Ascending aorta (tissue), 2 donors: ENCODE data around the gene ANXA9. TPM values are rescaled to one million over a fixed set of nuclear protein-coding genes. Genes with fewer than 3 reads are reported as not detected.

ENCODE experiments used
- DNase-seq, 2 donors: peaks; one replicate each; pipeline ENCODE4 v3.0.0-alpha.2; 2019; ENCODE audit warnings: low spot score in 2 of 2
- H3K27ac ChIP-seq, 2 donors: fragments of 200-600 bp; sonication (generic); one replicate each; pipeline ENCODE4 v1.5.1; 2016 to 2017; ENCODE audit warnings: mild to moderate bottlenecking in 1 of 2
- H3K27me3 ChIP-seq: fragments of 200-600 bp; sonication (generic); one replicate; pipeline ENCODE4 v1.5.1; 2017
- H3K36me3 ChIP-seq, 2 donors: fragments of 200-600 bp; sonication (generic); one replicate each; pipeline ENCODE4 v1.5.1; 2016
- H3K4me1 ChIP-seq, 2 donors: fragments of 200-600 bp; sonication (generic); one replicate each; pipeline ENCODE4 v1.5.1; 2016 to 2017; ENCODE audit warnings: mild to moderate bottlenecking in 1 of 2
- H3K4me3 ChIP-seq, 2 donors: fragments of 200-600 bp; sonication (generic); one replicate each; pipeline ENCODE4 v1.5.1; 2016 to 2017; ENCODE audit warnings: mild to moderate bottlenecking in 1 of 2
- H3K9me3 ChIP-seq, 2 donors: fragments of 200-600 bp; sonication (generic); one replicate each; pipeline ENCODE4 v1.5.1; 2016
- CTCF ChIP-seq, 3 experiments: fragments of 200-600 bp in 2 of 3; fragments of 450-650 bp in 1 of 3; sonication (generic) in 2 of 3; IDR thresholded peaks; one replicate each; pipeline ENCODE4 v1.5.1; 2016 to 2019; ENCODE audit warnings: antibody characterized with exemption in 3 of 3, mild to moderate bottlenecking in 1 of 3, moderate library complexity in 1 of 3
- intact Hi-C: fragments of 100-400 bp; cut with DNase I; formaldehyde crosslinking; loops from one replicate; pipeline ENCODE4 v1.15.1; 2023
- total RNA-seq: library from RNA; depleted of rRNA; stranded (reverse); fragments of >200 nt; gene quantifications from one replicate; pipeline ENCODE4 v1.1.0, GENCODE V29; 2016

The ANXA9 gene, protein sequence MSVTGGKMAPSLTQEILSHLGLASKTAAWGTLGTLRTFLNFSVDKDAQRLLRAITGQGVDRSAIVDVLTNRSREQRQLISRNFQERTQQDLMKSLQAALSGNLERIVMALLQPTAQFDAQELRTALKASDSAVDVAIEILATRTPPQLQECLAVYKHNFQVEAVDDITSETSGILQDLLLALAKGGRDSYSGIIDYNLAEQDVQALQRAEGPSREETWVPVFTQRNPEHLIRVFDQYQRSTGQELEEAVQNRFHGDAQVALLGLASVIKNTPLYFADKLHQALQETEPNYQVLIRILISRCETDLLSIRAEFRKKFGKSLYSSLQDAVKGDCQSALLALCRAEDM
- not detected for total RNA-seq

DNA sequence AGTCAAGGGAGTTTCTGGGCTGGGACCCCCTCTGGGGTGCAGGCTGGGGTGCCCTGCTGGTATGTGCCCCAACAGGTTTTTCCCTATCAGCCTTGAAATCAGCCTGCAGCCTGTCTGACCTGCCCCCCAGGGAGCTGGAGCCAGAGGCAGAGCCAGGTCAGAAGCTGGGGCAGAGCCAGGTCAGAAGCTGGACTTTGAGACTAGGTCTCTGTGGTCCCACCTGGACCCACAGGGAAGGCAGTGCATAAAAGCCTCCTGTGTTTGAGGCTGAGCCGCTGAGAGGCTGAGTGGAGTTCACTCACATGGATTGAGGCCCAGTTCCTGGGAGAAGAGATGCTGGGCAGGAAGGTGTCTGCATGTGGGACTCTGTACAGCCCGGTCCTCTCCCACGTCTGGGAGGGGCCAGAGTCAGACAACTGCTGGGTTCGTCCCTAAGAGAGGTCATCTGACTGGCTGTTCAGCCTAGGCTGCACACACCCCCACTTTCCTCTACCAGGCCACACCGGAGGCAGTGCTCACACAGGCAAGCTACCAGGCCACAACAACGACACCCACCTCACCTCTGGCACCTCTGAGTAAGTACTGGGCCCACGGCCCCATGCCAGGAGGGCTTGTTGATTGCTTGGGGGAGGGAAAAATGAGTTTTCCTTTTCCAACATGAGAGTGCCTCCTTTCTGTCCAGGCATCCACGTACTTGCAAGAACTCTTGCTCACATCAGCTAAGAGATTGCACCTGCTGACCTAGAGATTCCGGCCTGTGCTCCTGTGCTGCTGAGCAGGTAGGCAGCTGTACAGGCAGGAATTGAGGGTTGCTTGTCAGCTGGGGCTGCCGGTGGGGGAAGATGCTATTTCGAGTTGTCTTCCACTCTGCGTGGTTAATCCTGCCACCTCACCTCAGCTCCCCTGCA lies at the start of gene ANXA9:
Gene ANXA9, plus strand, starts transcription at position 488 of the 908 bp plus-strand sequence. CDS start 814 bp downstream, outside the sequence.
- no peaks in the 10 kb centered on the region for H3K27me3 ChIP-seq
- H3K4me1 ChIP-seq = peaks cover 9 to 25% of the 10 kb centered on the region in 2 donors
- no peak for DNase-seq
- H3K27ac ChIP-seq = no peak within 1 kb of the TSS
- intact Hi-C loops = no loop called here
- no peak within 1 kb of the TSS for H3K4me3 ChIP-seq
- no peak for TF ChIP-seq CTCF (IDR thresholded peaks at IDR 0.05)
- H3K36me3 ChIP-seq = no peaks in the 10 kb centered on the region
- H3K9me3 ChIP-seq = no peaks in the 10 kb centered on the region

GRCh38 chr1:150944856-150945255 lies 37.2 kb upstream of the ANXA9 start:
- Histone ChIP-seq H3K9me3 (no peaks in the 10 kb centered on the region), H3K27me3 (no peaks in the 10 kb centered on the region), H3K36me3 (peaks cover 88 to 95% of the 10 kb centered on the region in 2 donors), H3K27ac (no peak overlapping the region), H3K4me3 (no peak overlapping the region), H3K4me1 (no peaks in the 10 kb centered on the region)
- no peak for TF ChIP-seq CTCF (IDR thresholded peaks at IDR 0.05)
- peak in 1 of 2 donors; percentile 52 for DNase-seq
- intact Hi-C loops = no loop called here

DNA sequence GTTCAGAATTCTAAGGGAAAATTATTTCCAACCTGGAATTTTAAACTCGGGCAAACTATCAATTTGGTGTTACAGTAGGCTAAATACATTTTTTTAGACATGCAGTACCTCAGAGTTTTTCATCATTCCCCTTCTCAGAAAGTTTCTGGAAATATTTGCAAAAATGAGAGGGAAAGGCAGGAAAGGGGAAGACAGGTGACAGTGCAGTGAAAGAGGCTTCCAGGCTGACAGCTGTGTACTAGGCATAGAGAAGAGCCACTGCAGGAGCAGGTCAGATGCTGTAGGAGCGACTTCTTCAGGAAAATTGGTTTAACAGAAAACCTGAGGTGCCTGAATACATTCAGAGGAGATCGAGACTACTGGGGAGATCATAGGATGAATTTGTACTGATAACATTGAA lies 27.4 kb upstream of the ANXA9 start:
- intact Hi-C loops = no loop called here
- Histone ChIP-seq H3K36me3 (peaks cover 62 to 97% of the 10 kb centered on the region in 2 donors), H3K4me3 (no peak overlapping the region), H3K9me3 (no peaks in the 10 kb centered on the region), H3K27ac (no peak overlapping the region), H3K4me1 (no peaks in the 10 kb centered on the region), H3K27me3 (no peaks in the 10 kb centered on the region)
- no peak for TF ChIP-seq CTCF (IDR thresholded peaks at IDR 0.05)
- DNase-seq = no peak

DNA sequence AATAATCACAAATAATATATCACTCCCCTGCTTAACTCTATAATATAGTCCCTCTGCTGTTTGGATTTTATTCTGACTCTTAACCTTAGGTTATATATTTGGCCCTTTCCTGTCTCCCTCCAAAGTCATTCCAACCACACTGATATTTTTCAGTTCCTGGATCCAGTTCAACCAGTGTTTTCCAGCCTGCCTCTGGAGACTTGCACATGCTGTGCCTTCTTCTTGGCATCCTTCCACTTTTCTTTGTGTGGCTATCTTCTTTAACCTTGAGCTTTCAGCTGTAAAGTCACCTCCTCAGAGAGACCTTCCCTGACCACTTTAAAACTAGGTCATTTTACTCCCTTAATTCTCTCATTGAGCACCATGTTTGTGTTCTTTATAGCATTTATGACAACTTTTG lies 26.8 kb upstream of the ANXA9 start:
- Histone ChIP-seq H3K4me1 (no peaks in the 10 kb centered on the region), H3K27me3 (no peaks in the 10 kb centered on the region), H3K27ac (peak overlapping the region in 1 of 2 donors; percentile 11), H3K4me3 (no peak overlapping the region), H3K36me3 (peaks cover 62 to 97% of the 10 kb centered on the region in 2 donors), H3K9me3 (no peaks in the 10 kb centered on the region)
- TF ChIP-seq CTCF (IDR thresholded peaks at IDR 0.05) = no peak
- intact Hi-C loops = no loop called here
- DNase-seq = no peak

DNA sequence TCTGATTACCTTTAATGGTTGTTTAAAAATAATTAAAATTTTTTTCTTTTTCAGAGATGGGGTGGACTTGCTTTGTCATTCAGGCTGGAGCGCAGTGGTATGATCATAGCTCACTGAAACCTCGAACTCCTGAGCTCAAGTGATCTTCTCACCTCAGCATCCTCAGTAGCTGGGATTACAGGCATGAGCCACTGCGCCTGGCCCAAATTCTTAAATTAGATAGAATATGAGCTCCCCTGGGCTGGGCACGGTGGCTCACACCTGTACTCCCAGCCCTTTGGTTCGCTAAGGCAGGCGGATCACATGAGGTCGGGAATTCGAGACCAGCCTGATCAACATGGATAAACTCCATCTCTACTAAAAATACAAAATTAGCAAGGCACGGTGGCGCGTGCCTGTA lies 24.4 kb upstream of the ANXA9 start:
- H3K4me1 ChIP-seq = no peaks in the 10 kb centered on the region
- TF ChIP-seq CTCF (IDR thresholded peaks at IDR 0.05) = no peak
- no peaks in the 10 kb centered on the region for H3K9me3 ChIP-seq
- intact Hi-C loops = no loop called here
- H3K27ac ChIP-seq = no peak overlapping the region
- peaks cover 59 to 97% of the 10 kb centered on the region in 2 donors for H3K36me3 ChIP-seq
- no peak overlapping the region for H3K4me3 ChIP-seq
- DNase-seq = no peak
- no peaks in the 10 kb centered on the region for H3K27me3 ChIP-seq
